NCI-H1930 (cell line): ENCODE measurements around the gene OTOG.

Experiments used
- DNase-seq, 2 experiments: peaks; one replicate each; lab custom pipeline; 2025; lab: John Stamatoyannopoulos, UW

The OTOG gene

DNA sequence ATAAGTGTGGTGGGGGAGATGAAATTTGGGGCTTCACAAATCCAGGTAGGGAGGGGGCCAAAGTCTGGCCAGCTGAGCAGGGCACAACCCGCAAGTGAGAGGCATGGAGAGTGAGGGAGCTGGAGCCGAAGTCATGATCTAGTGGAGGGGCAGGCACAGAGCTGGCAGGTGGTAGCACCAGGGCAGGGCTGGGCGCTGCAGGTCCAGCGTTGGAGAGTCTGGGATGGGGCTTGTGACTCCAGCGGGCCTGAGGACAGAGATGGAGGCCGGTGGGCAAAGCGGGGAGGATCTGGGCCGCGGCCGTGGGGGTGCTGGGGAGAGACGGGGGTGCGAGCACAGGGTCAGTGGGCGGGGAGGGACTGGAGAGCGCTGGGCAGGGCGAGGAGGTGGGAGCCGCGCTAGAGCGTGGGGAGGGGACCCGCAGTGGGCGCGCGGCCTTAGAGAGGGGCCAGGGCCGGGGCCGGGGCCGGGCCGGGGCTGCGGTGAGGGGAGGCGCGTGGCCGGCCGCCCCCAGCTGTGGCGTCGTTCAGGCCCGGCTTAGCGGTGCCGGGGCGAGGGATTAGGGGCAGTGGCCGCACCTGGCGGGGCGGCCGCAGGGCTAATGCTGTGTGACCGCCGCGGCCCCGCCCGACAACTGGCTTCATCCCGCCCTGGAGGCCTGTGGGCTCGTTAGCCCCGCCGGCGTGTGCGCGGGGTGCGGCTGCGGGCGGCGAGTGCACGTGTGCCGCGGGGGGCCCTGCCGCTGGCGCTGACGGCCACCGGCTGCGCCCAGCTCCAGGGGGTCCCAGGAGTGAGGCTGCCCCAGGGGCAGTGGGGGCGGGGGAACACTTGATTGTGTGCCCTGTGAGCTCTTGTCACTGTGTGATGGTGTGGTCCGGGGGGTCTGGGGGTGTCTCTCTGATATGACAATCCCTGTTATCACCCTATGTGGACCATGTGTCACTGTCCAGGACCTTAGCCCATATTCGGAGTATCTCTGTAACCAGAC is 148.7 kb downstream of the OTOG start:
- DNase-seq: no peak

- no peak for DNase-seq
Observed at GRCh38 chr11:17696741-17697140, 149.7 kb downstream of the OTOG start.
